GM08714 (cell line): ENCODE data around the gene SEC31B.
A peak's percentile ranks its signal among the peaks of the same experiment; 100 is the strongest.

Experiments
- H3K4me3 ChIP-seq: fragments of 200-500 bp; sonication (Bioruptor generic); 2 replicates; pipeline ENCODE4 v1.5.1; 2014; ENCODE audit warnings: mild to moderate bottlenecking, low read length, inconsistent platforms
- ZNF274 ChIP-seq: IDR thresholded peaks from 2 replicates; pipeline ENCODE4 v1.6.1; 2012; ENCODE audit warnings: mild to moderate bottlenecking, low read depth, low read length

SEC31B gene

DNA sequence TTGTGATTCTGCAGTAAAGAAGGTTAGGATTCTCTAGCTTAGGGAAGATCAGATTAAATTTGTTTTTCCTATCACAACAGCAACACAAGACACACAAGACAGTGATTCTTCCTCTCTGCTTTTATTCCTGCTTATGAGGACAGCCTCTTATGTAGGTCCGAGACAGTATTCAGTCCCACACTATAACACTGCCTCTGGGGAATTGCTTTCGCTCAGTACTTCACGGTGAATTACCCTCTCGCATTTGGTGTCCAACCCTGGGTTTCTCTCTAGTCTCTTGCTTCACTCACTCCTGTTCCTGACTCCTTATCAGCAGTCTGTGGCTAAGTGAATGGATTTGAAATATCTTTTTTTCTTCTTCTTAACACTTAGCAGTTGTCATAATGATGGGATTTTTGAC, 17.8 kb upstream of the SEC31B start:
- no peak for TF ChIP-seq ZNF274
- no peak overlapping the region for H3K4me3 ChIP-seq

DNA sequence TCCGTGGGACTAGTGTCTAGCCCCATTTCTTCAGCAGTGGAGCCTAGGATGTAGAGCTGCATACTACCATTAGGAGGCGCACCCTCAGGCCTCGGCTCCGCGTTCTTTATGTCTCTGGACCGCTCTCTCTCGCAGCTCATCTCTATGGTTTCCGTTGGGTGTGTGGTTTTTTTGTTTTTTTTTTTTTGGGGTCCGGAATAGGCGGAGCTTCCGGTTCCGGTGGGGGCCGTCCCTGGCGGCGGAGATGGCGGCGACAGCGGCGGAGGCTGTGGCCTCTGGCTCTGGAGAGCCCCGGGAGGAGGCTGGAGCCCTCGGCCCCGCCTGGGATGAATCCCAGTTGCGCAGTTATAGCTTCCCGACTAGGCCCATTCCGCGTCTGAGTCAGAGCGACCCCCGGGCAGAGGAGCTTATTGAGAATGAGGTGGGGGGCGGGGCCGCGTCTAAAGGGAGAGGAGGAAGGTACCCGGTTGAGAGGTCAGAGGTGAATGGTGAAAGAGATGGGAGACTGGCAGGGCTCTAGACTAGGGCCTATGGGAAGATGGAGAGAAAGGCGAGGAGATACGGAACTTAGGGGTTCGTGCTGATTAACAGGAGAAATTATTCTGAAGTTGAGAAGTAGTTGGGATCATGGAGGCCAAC, 16.2 kb upstream of the SEC31B start, which contains the start of gene HIF1AN:
Gene HIF1AN, plus strand, starts transcription at position 229 of the 639 bp plus-strand sequence. Its CDS starts 16 bp downstream, at position 245.
- TF ChIP-seq ZNF274 = no peak
- H3K4me3 ChIP-seq = peak within 1 kb of the TSS; percentile 96

- TF ChIP-seq ZNF274 = no peak
- H3K4me3 ChIP-seq = no peak overlapping the region; the same call in 1 of the 2 replicates
These were observed 15.7 kb upstream of the SEC31B start for GRCh38 chr10:100535338-100535714.

- H3K4me3 ChIP-seq = no peak overlapping the region
- no peak for TF ChIP-seq ZNF274
These were observed 15.1 kb upstream of the SEC31B start for GRCh38 chr10:100534726-100535125.

DNA sequence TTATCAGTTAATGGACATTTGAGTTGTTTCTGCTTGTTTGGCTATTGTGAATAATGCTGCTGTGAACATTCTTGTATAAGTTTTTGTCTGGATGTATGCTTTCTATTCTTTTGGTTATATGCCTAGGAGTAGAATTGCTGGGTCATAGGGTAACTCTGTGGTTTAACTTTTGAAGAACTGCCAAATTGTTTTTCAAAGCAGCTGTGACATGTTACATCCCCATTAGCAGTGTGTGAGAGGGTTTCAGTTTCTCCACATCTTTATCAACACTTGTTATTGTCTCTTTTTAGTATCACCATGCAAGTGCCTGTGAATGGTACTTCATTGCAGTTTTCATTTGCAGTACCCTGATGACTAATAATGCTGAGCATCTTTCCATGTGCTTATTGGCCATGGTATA, 12.1 kb upstream of the SEC31B start:
- no peak overlapping the region for H3K4me3 ChIP-seq
- TF ChIP-seq ZNF274 = no peak

DNA sequence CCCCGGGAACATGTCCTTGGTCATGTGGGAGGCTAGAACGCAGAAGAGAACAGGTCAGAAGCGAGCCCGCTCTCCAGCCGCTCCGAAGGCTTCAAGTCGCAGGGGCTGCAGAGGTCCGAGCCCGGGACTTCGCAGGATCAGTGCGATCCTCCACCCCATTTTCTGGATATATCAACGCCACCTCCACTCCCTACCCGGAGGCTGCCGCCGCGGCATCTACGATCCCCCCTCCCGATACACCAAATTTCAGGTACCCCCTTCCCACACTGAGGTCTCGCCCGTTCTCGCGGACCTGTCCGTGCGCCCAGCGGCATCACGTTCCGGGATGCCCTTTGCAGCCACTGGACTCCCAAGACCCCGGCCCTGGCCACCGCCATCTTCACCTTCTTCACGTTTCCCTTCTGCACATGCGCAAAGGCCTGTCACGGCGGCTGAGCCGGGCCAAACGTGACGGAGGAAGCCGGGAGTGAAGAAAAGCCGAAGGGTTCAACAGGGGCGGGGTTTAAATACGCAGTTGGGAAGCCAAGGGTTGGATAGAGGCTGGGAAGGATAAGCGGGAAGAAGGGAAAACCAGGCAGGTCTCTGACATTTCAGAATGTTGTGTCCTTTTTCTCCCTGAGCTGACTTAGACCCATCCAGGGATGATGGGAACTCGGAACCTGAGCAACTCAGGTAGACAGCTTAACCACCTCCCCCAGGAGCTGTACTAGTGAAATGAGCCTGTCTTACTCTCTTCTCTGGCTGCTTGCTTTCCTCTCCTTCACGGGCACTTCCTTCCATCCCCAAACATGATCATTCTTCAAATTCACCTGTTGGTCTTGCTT, 10.0 kb upstream of the SEC31B start, which contains the start of gene NDUFB8:
Gene NDUFB8, minus strand, starts transcription at position 397 of the 824 bp plus-strand sequence. Its CDS starts 20 bp downstream, at position 377.
- TF ChIP-seq ZNF274 = no peak
- H3K4me3 ChIP-seq = peak within 1 kb of the TSS; percentile 75

GRCh38 chr10:100528921-100529474, 9.3 kb upstream of the SEC31B start:
- H3K4me3 ChIP-seq = peak overlapping the region; percentile 75
- no peak for TF ChIP-seq ZNF274

DNA sequence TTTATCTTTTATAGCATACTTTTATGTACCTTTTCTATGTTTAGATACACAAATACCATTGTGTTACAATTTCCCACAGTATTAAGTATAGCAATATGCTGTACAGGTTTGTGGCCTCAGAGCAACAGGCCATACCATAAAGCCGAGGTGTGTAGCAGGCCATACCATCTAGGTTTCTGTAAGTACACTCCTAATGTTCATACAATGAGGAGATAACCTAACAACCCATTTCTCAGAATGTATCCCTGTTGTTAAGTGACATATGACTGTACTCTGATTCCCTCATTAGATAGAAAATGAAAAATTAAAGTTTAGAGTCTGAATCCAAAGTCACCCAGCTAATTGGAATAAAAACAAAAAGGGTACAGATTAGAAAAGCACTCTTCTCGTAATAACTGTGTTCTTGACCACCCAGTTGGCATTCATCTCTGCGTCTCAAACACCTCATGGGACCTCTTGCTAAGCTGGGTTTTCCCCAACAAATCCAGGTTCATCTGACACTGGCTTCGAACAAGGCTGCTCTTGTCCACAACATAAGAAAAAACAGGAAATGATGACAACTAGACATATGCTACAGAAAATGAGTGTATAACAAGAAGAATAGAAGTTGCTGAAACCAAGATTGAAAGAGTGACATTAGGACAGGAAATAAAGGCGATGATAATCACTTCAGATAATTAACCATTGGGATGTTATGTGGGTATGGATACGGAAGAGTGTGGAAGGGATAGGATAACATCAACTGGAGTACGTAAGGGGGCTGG, 8.6 kb upstream of the SEC31B start:
- no peak for TF ChIP-seq ZNF274
- peak overlapping the region; percentile 75 for H3K4me3 ChIP-seq

GRCh38 chr10:100524638-100525037, 5.0 kb upstream of the SEC31B start:
- TF ChIP-seq ZNF274 = no peak
- no peak overlapping the region for H3K4me3 ChIP-seq

GRCh38 chr10:100524206-100524605, 4.5 kb upstream of the SEC31B start:
- TF ChIP-seq ZNF274 = no peak
- no peak overlapping the region for H3K4me3 ChIP-seq

GRCh38 chr10:100522945-100523344, 3.3 kb upstream of the SEC31B start:
- no peak for TF ChIP-seq ZNF274
- H3K4me3 ChIP-seq = no peak overlapping the region

DNA sequence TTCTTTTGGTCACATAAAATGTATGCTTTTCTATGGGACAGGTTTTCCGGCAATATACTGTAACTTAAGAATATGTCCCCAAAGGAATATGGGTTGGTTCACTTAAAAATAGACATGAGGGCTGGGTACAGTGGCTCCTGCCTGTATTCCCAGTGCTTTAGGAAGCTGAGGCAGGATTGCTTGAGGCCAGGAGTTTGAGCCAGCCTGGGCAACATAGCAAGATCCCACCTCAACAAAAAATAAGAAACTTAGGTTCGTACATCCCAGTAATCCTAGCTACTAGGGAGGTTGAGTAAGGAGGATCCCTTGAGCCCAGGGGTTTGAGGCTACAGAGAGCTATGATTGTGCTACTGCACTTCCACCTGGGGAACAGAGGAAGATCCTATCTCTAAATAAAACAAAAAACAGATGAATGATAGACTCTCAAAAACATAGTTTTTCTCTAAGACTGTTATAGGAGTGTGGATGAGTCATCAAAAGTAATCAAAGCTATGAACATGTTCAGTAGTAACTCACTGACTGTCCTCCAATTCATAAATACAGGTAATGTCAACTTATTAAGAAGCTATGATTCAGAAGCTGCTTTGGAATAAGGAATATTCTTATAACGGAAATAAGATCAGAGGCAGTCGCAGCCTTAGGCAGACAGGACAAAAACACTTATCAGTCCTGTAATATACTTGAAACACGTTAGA, 2.6 kb upstream of the SEC31B start:
- no peak for TF ChIP-seq ZNF274
- H3K4me3 ChIP-seq = no peak overlapping the region

DNA sequence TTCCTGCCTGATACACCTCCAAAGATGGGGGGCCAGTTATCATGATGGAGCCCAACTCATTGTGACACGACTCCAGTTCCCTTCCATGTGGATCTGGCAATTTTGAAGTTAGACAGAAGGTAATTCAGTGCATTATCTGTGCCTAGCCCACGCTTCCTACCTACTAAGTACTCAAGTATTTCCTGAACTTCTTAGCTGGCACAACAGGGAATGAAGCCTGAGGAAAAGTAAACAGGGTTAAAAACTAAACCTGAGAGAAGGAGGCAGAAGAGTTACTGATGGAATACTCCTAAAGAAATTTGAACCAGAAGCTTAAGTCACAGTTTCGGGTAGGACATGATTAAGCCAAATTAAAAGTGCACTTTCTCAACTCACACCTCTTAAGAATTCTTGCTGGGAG, 1.1 kb upstream of the SEC31B start:
- no peak for TF ChIP-seq ZNF274
- H3K4me3 ChIP-seq = no peak overlapping the region
